Fibroblast of mammary gland (primary cell): ENCODE data around the gene EEF2K.
"Not testable (repeated sequence)": the region's sequence is repeated elsewhere in the genome, so short reads cannot be mapped to it uniquely, and the experiment has no call there.

ENCODE experiments used
- DNase-seq: peaks from one replicate; pipeline ENCODE4 v3.0.0-alpha.2; 2010; ENCODE audit warnings: low read depth
- H3K4me3 ChIP-seq: 2 replicates; pipeline ENCODE4 v1.5.1; 2011; ENCODE audit warnings: low read depth, mild to moderate bottlenecking, low read length, moderate library complexity; ENCODE audit not compliant: control insufficient read depth
- CTCF ChIP-seq: conservative IDR thresholded peaks from 2 replicates; pipeline ENCODE4 v1.5.1; 2011; ENCODE audit warnings: low read depth, low read length, inconsistent platforms; ENCODE audit not compliant: control insufficient read depth, insufficient read depth

Gene EEF2K

DNA sequence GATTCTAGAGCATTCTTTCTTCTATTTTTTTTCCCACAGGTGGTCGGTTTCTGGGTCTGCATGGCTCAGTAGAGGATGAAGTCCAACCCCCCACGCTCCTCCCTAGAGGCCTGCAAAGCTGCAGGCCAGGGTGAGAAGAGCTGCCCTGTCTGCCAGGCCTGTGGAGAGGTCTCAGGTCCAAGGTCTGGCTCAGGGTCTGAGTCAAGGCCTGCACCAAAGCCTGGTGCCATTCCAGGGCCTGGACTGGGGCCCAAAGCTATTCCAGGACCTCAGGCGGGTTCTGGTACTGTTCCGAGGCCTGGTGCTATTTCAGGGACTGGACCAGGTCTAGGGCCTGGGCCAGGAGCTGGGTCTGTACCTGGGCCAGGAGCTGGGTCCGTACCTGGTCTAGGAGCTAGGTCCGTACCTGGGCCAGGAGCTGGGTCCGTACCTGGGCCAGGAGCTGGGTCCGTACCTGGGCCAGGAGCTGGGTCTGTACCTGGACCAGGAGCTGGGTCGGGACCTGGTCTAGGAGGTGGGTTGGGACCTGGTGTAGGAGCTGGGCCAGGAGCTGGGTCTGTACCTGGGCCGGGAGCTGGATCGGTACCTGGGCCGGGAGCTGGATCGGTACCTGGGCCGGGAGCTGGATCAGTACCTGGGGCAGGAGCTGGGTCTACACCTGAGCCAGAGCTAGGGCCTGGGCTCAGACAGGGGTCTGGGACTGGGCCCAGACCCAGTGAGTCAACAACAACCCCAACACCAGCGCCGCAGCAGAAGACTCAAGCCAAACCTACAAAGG is 40.4 kb upstream of the EEF2K start:
- no peak for DNase-seq
- H3K4me3 ChIP-seq = no peak overlapping the region
- TF ChIP-seq CTCF = no peak

- no peak overlapping the region for H3K4me3 ChIP-seq
- no peak for TF ChIP-seq CTCF
- no peak for DNase-seq
Observed at GRCh38 chr16:22171953-22172352, 34.1 kb upstream of the EEF2K start.

GRCh38 chr16:22172642-22173041 is 33.4 kb upstream of the EEF2K start:
- not testable (repeated sequence) for H3K4me3 ChIP-seq, DNase-seq

DNA sequence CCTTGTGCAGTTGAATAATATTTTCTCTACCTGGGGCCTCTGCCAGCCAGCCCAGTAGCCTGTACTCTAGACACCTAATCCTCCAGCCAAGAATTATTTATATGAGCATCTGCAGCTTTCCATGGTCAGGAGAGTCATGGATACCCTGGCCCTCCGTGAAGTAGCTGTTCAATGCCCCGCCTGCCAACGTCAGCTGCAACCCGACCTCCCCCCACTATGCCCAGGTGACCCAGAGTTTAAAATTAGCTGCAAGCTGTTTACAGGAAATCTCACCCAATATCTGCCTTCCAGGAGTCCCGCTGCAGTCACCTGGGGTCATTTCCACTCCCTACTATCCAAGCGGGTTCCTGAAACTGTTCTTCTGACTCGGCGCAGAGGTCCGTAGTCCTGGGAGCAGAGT is 31.4 kb upstream of the EEF2K start:
- TF ChIP-seq CTCF = no peak
- no peak overlapping the region for H3K4me3 ChIP-seq
- DNase-seq = no peak

- no peak for DNase-seq
- no peak overlapping the region for H3K4me3 ChIP-seq
- no peak for TF ChIP-seq CTCF
Observed at GRCh38 chr16:22177968-22178930, 27.8 kb upstream of the EEF2K start.

- H3K4me3 ChIP-seq = no peak overlapping the region
- no peak for TF ChIP-seq CTCF
- DNase-seq = no peak
Observed at GRCh38 chr16:22181426-22181825, 24.7 kb upstream of the EEF2K start.

DNA sequence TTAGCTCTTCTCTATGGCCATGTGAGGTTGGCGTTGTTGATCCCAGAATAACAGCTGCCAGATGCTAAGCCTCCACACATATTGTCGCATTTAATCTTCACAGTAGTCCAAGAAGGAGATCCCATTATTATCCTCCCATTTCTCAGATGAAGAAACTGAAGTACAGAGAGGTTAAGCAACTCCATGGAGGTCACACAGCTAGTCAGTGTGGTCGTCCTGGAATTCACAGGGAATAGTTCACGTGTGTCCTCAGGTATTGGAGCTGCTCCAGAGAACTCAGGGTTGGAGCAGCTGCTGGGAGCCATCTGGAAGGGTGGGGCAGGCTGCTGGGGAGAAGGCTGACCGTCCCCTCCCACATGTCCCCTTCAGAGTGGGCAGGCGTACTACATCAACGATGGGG is 24.2 kb upstream of the EEF2K start:
- TF ChIP-seq CTCF = no peak
- no peak for DNase-seq
- no peak overlapping the region for H3K4me3 ChIP-seq
